Measurements from ENCODE around the gene FAM124A.
A peak's percentile ranks its signal among the peaks of the same experiment; 100 is the strongest.

FAM124A gene

GRCh38 chr13:51227404-51227803, 5.2 kb downstream of the FAM124A start:
- TF ChIP-seq GATA2 (IDR thresholded peaks at IDR 0.05; ENCODE audit: low read depth, low read length) (no peak), GATA3 (IDR thresholded peaks at IDR 0.05; ENCODE audit: low read depth, low read length) (no peak)

- TF ChIP-seq GATA2 (IDR thresholded peaks at IDR 0.05; ENCODE audit: low read depth, low read length): no peak
- no peak for TF ChIP-seq GATA3 (IDR thresholded peaks at IDR 0.05; ENCODE audit: low read depth, low read length)
Measured at GRCh38 chr13:51229101-51229719, 7.0 kb downstream of the FAM124A start.

- TF ChIP-seq GATA3 (IDR thresholded peaks at IDR 0.05; ENCODE audit: low read depth, low read length) (no peak), GATA2 (IDR thresholded peaks at IDR 0.05; ENCODE audit: low read depth, low read length) (no peak)
Measured at GRCh38 chr13:51229731-51230130, 7.5 kb downstream of the FAM124A start.

- TF ChIP-seq GATA3 (IDR thresholded peaks at IDR 0.05; ENCODE audit: low read depth, low read length) (no peak), GATA2 (IDR thresholded peaks at IDR 0.05; ENCODE audit: low read depth, low read length) (no peak)
Measured at GRCh38 chr13:51230477-51231105, 8.4 kb downstream of the FAM124A start.

GRCh38 chr13:51231456-51231855, 9.3 kb downstream of the FAM124A start:
- peak; percentile 60 for TF ChIP-seq GATA2 (IDR thresholded peaks at IDR 0.05; ENCODE audit: low read depth, low read length)
- TF ChIP-seq GATA3 (IDR thresholded peaks at IDR 0.05; ENCODE audit: low read depth, low read length): no peak

GRCh38 chr13:51232328-51232727, 10.1 kb downstream of the FAM124A start:
- TF ChIP-seq GATA2 (IDR thresholded peaks at IDR 0.05; ENCODE audit: low read depth, low read length) (no peak), GATA3 (IDR thresholded peaks at IDR 0.05; ENCODE audit: low read depth, low read length) (no peak)

GRCh38 chr13:51233117-51233826, 11.1 kb downstream of the FAM124A start:
- no peak for TF ChIP-seq GATA3 (IDR thresholded peaks at IDR 0.05; ENCODE audit: low read depth, low read length)
- TF ChIP-seq GATA2 (IDR thresholded peaks at IDR 0.05; ENCODE audit: low read depth, low read length): no peak

- no peak for TF ChIP-seq GATA3 (IDR thresholded peaks at IDR 0.05; ENCODE audit: low read depth, low read length)
- no peak for TF ChIP-seq GATA2 (IDR thresholded peaks at IDR 0.05; ENCODE audit: low read depth, low read length)
Measured at GRCh38 chr13:51234676-51235075, 12.5 kb downstream of the FAM124A start.

- TF ChIP-seq GATA3 (IDR thresholded peaks at IDR 0.05; ENCODE audit: low read depth, low read length) (no peak), GATA2 (IDR thresholded peaks at IDR 0.05; ENCODE audit: low read depth, low read length) (no peak)
Measured at GRCh38 chr13:51235186-51235585, 13.0 kb downstream of the FAM124A start.

GRCh38 chr13:51235756-51236490, 13.7 kb downstream of the FAM124A start:
- TF ChIP-seq GATA2 (IDR thresholded peaks at IDR 0.05; ENCODE audit: low read depth, low read length) (no peak), GATA3 (IDR thresholded peaks at IDR 0.05; ENCODE audit: low read depth, low read length) (no peak)

GRCh38 chr13:51236491-51236792, 14.2 kb downstream of the FAM124A start:
- TF ChIP-seq GATA2 (IDR thresholded peaks at IDR 0.05; ENCODE audit: low read depth, low read length): no peak
- TF ChIP-seq GATA3 (IDR thresholded peaks at IDR 0.05; ENCODE audit: low read depth, low read length): no peak

- TF ChIP-seq GATA3 (IDR thresholded peaks at IDR 0.05; ENCODE audit: low read depth, low read length) (no peak), GATA2 (IDR thresholded peaks at IDR 0.05; ENCODE audit: low read depth, low read length) (no peak)
Measured at GRCh38 chr13:51237386-51237785, 15.2 kb downstream of the FAM124A start.

GRCh38 chr13:51237887-51238286, 15.7 kb downstream of the FAM124A start:
- TF ChIP-seq GATA2 (IDR thresholded peaks at IDR 0.05; ENCODE audit: low read depth, low read length) (no peak), GATA3 (IDR thresholded peaks at IDR 0.05; ENCODE audit: low read depth, low read length) (no peak)

- no peak for TF ChIP-seq GATA2 (IDR thresholded peaks at IDR 0.05; ENCODE audit: low read depth, low read length)
- no peak for TF ChIP-seq GATA3 (IDR thresholded peaks at IDR 0.05; ENCODE audit: low read depth, low read length)
Measured at GRCh38 chr13:51240178-51240577, 18.0 kb downstream of the FAM124A start.

Data from SH-SY5Y (cell line).